ENCODE measurements around the gene VSX1. TPM values are rescaled to one million over a fixed set of nuclear protein-coding genes. Genes with fewer than 3 reads are reported as not detected.

VSX1 gene
- polyA plus RNA-seq, 2 donors: not detected

DNA sequence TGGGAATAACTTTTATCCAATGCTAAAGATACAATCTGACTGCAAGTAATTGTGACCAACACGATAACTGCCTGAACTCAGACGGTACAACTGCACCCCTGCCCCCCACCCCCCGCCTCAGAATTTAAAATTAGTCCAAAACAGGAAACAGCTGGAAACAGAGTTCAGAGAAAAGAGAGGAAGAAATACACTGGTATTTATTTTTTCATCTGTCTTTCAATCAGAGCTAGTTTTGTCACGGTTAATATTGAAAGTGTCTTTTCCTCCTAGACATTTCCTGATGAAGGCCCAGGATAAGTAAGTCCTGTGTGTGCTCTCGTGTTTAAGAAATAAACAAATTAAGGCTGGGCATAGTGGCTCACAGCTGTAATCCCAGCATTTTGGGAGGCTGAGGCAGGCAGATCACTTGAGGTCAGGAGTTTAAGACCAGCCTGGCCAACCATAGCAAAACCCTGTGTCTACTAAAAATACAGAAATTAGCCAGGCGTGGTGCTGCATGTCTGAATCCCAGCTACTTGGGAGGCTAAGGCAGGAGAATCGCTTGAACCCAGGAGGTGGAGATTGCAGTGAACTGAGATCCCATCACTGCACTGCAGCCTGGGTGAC, 45.5 kb downstream of the VSX1 start:
- H3K4me3 ChIP-seq (ENCODE audit: low read depth in 1 of 2, low read length in 2 of 2): no peak overlapping the region
- no peak overlapping the region for H3K27ac ChIP-seq (ENCODE audit: low read depth in 2 of 2, low read length in 1 of 2)
- peaks cover 0 to 2% of the 10 kb centered on the region in 2 donors for H3K36me3 ChIP-seq (ENCODE audit: control insufficient read depth in 2 of 2, insufficient read depth in 2 of 2, low read length in 1 of 2)

DNA sequence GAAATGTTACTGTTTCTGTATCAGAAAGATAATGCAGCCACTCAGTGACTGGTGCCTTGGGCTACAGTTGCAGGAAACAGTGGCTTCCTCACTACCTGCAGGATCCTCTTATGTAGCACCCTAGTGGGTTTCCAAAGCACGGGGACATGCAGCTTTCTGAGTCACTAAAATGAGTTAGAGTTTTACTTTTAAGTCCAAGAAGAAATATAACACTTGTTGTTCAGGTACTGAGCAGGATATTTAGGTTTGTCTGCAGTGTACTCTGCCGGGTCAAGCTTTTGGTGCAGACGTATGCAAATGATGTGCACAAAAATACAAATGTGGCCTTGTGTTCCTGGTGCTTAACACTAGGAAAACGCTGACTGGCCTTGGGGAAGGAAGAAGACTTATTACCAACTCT, 46.0 kb downstream of the VSX1 start:
- WGBS, 2 donors: 43 to 57% methylated on average over 4 of the region's 4 CpGs
- H3K27me3 ChIP-seq (ENCODE audit: control insufficient read depth in 1 of 2, insufficient read depth in 2 of 2, low read length in 2 of 2): no peaks in the 10 kb centered on the region
- H3K9me3 ChIP-seq (ENCODE audit: control insufficient read depth in 2 of 2, insufficient read depth in 1 of 2, low read depth in 1 of 2, low read length in 1 of 2): no peaks in the 10 kb centered on the region
- H3K4me1 ChIP-seq (ENCODE audit: control insufficient read depth in 2 of 2, insufficient read depth in 2 of 2, low read length in 1 of 2): peaks cover 22 to 32% of the 10 kb centered on the region in 2 donors
- no peak overlapping the region for H3K4me3 ChIP-seq (ENCODE audit: low read depth in 1 of 2, low read length in 2 of 2)
- H3K27ac ChIP-seq (ENCODE audit: low read depth in 2 of 2, low read length in 1 of 2): no peak overlapping the region
- H3K36me3 ChIP-seq (ENCODE audit: control insufficient read depth in 2 of 2, insufficient read depth in 2 of 2, low read length in 1 of 2): peaks cover 0 to 2% of the 10 kb centered on the region in 2 donors

More for the DNA sequence above, 45.5 kb downstream of the VSX1 start:
- 52 to 53% methylated on average over 7 of the region's 7 CpGs for WGBS, 2 donors
- H3K9me3 ChIP-seq (ENCODE audit: control insufficient read depth in 2 of 2, insufficient read depth in 1 of 2, low read depth in 1 of 2, low read length in 1 of 2): no peaks in the 10 kb centered on the region
- H3K4me1 ChIP-seq (ENCODE audit: control insufficient read depth in 2 of 2, insufficient read depth in 2 of 2, low read length in 1 of 2): peaks cover 22 to 35% of the 10 kb centered on the region in 2 donors
- H3K27me3 ChIP-seq (ENCODE audit: control insufficient read depth in 1 of 2, insufficient read depth in 2 of 2, low read length in 2 of 2): no peaks in the 10 kb centered on the region

DNA sequence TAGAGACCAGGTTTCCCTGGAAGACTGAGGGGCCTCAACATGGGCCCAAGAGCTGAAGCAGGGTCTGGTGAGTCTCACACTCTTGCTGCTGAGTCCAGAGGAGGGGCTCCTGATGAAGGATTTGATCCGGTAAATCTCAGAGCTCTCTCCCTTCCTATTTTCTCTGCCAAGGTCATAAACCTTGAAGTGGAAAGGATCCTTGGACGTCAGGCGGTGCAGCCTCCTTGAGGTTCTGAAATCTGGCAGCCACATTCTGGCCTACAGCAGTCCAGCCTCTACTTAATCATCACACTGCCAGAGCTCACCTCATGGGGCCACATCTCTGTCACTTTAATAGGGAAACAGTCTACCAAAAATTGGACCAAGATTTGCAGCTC, 48.0 kb downstream of the VSX1 start:
- H3K9me3 ChIP-seq (ENCODE audit: control insufficient read depth in 2 of 2, insufficient read depth in 1 of 2, low read depth in 1 of 2, low read length in 1 of 2): no peaks in the 10 kb centered on the region
- no peak overlapping the region for H3K4me3 ChIP-seq (ENCODE audit: low read depth in 1 of 2, low read length in 2 of 2)
- H3K27me3 ChIP-seq (ENCODE audit: control insufficient read depth in 1 of 2, insufficient read depth in 2 of 2, low read length in 2 of 2): no peaks in the 10 kb centered on the region
- peaks cover 11 to 22% of the 10 kb centered on the region in 2 donors for H3K4me1 ChIP-seq (ENCODE audit: control insufficient read depth in 2 of 2, insufficient read depth in 2 of 2, low read length in 1 of 2)
- H3K27ac ChIP-seq (ENCODE audit: low read depth in 2 of 2, low read length in 1 of 2): peak overlapping the region in 1 of 2 donors; percentile 44
- 53 to 61% methylated on average over 3 of the region's 3 CpGs for WGBS, 2 donors
- peaks cover 0 to 10% of the 10 kb centered on the region in 2 donors for H3K36me3 ChIP-seq (ENCODE audit: control insufficient read depth in 2 of 2, insufficient read depth in 2 of 2, low read length in 1 of 2)

DNA sequence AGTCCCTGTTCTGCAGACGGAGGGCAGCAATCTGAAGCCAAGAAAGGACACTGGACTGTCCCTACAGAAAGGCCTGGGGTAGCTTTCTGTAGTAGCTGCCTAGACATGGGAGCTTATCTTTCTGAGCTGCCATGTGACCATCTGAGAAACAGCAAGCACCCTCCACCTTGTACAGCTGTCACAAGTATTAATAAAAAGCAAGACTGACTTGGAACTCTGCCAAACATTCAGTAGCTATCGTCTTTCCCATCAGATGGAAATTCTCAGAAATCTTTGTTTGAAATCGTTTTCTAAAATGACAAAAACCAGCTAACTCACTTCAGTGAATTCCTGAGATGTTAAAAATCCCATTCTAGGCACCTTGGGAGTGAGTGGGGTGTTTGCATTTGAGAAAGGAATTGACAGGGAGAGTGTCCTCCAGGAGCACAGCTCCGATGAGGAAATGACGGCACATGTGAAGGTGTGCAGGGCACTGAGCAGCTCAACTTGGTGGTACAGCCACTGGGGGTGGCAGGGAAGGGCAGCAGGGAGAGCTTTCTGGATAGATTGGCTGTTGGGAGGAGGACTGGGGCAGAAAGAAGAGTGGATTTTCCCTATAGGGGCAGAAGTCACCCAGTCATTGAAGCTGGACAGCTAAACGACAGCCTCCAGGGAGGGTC, 48.5 kb downstream of the VSX1 start:
- 47 to 56% methylated on average over 6 of the region's 6 CpGs for WGBS, 2 donors
- H3K27ac ChIP-seq (ENCODE audit: low read depth in 2 of 2, low read length in 1 of 2): peak overlapping the region; percentile 30 to 44
- H3K36me3 ChIP-seq (ENCODE audit: control insufficient read depth in 2 of 2, insufficient read depth in 2 of 2, low read length in 1 of 2): peaks cover 0 to 10% of the 10 kb centered on the region in 2 donors
- H3K27me3 ChIP-seq (ENCODE audit: control insufficient read depth in 1 of 2, insufficient read depth in 2 of 2, low read length in 2 of 2): no peaks in the 10 kb centered on the region
- H3K9me3 ChIP-seq (ENCODE audit: control insufficient read depth in 2 of 2, insufficient read depth in 1 of 2, low read depth in 1 of 2, low read length in 1 of 2): no peaks in the 10 kb centered on the region
- peaks cover 9 to 18% of the 10 kb centered on the region in 2 donors for H3K4me1 ChIP-seq (ENCODE audit: control insufficient read depth in 2 of 2, insufficient read depth in 2 of 2, low read length in 1 of 2)
- no peak overlapping the region for H3K4me3 ChIP-seq (ENCODE audit: low read depth in 1 of 2, low read length in 2 of 2)

DNA sequence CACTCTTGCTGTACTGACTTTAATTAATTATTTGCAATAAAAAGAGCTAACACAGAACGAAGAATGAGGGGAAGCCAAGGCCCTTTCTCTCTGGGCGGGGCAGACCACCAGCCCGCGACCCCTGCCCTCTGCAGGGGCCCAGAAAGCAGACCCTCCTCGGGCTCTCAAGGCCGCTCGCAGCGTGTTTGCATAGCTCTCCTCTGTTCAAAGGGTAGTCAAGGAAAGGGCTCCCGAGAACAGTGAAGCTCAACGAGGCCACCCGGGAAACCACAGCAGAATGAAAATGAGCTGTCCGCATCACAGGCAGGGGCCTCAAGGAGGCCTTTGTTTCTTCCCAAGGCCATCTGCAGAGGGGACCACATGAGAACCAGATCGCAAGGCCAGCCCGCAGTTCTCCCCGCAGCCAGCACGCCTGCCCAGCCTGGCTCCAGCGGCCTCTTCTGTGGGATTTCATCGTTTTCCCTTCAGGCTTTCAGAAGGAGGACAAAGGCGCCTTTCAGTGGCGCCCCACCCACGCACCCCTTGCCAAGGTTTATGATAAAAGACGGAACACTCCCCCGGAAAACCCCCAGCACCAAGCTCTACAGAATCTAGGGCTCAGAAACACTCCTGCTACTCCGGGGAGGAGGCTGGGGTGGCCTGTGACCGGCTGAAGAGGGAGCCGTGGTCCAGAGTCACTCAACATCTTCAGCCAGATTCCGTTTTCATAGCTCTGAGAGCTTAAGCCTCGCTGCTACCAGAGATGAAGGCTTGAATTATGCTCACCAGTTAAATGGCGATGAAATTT, 49.3 kb downstream of the VSX1 start:
- Histone ChIP-seq H3K4me3 (ENCODE audit: low read depth in 1 of 2, low read length in 2 of 2) (no peak overlapping the region), H3K4me1 (ENCODE audit: control insufficient read depth in 2 of 2, insufficient read depth in 2 of 2, low read length in 1 of 2) (peaks cover 9 to 14% of the 10 kb centered on the region in 2 donors), H3K27me3 (ENCODE audit: control insufficient read depth in 1 of 2, insufficient read depth in 2 of 2, low read length in 2 of 2) (no peaks in the 10 kb centered on the region), H3K9me3 (ENCODE audit: control insufficient read depth in 2 of 2, insufficient read depth in 1 of 2, low read depth in 1 of 2, low read length in 1 of 2) (no peaks in the 10 kb centered on the region), H3K27ac (ENCODE audit: low read depth in 2 of 2, low read length in 1 of 2) (peak overlapping the region; percentile 22 to 30), H3K36me3 (ENCODE audit: control insufficient read depth in 2 of 2, insufficient read depth in 2 of 2, low read length in 1 of 2) (peaks cover 0 to 10% of the 10 kb centered on the region in 2 donors)
- 41 to 45% methylated on average over 29 of the region's 29 CpGs for WGBS, 2 donors

DNA sequence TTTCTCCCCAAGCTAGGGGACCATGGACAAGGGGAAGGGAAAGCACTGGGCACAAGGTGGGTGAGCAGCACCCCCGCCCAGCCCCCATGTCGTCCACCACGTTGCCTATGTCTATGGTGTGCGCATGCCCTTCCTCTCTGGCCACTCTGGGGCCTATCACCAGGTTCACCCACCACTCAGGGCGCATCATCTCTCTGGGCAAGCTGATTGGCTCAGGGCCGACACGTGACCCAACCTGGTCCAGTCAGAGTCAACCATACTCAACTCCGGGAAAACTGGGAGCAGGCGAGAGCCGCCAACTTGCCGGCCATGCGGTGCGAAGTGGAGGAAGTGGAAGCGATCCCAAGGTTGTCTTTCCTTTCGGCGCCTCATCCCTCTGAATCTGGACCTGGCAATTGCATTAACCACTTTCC, 49.9 kb downstream of the VSX1 start:
- WGBS, 2 donors: 91 to 95% methylated on average over 16 of the region's 16 CpGs
- Histone ChIP-seq H3K9me3 (ENCODE audit: control insufficient read depth in 2 of 2, insufficient read depth in 1 of 2, low read depth in 1 of 2, low read length in 1 of 2) (no peaks in the 10 kb centered on the region), H3K27me3 (ENCODE audit: control insufficient read depth in 1 of 2, insufficient read depth in 2 of 2, low read length in 2 of 2) (no peaks in the 10 kb centered on the region), H3K4me3 (ENCODE audit: low read depth in 1 of 2, low read length in 2 of 2) (no peak overlapping the region), H3K36me3 (ENCODE audit: control insufficient read depth in 2 of 2, insufficient read depth in 2 of 2, low read length in 1 of 2) (peaks cover 0 to 10% of the 10 kb centered on the region in 2 donors), H3K27ac (ENCODE audit: low read depth in 2 of 2, low read length in 1 of 2) (no peak overlapping the region), H3K4me1 (ENCODE audit: control insufficient read depth in 2 of 2, insufficient read depth in 2 of 2, low read length in 1 of 2) (peaks cover 8 to 10% of the 10 kb centered on the region in 2 donors)

DNA sequence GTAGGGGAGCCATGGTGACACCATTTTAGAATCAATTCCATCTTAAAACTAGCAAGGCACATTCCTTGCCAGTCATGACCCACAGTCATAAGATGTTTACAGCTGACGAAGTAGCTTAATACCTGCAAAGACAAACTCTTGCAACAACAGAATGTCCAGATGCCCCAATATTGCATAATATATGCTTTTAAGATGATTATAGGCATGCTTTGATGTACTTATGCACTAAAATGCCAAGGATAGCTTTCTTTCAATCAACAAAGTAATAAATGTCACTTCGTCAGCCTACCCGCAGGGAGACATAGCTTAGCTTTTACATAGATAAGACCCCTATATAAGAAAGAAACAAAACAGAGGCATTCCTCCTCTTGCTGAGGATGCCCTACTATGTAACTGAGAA, 50.7 kb downstream of the VSX1 start:
- Histone ChIP-seq H3K27me3 (ENCODE audit: control insufficient read depth in 1 of 2, insufficient read depth in 2 of 2, low read length in 2 of 2) (no peaks in the 10 kb centered on the region), H3K9me3 (ENCODE audit: control insufficient read depth in 2 of 2, insufficient read depth in 1 of 2, low read depth in 1 of 2, low read length in 1 of 2) (no peaks in the 10 kb centered on the region), H3K27ac (ENCODE audit: low read depth in 2 of 2, low read length in 1 of 2) (no peak overlapping the region), H3K4me3 (ENCODE audit: low read depth in 1 of 2, low read length in 2 of 2) (no peak overlapping the region), H3K4me1 (ENCODE audit: control insufficient read depth in 2 of 2, insufficient read depth in 2 of 2, low read length in 1 of 2) (peaks cover 7 to 11% of the 10 kb centered on the region in 2 donors), H3K36me3 (ENCODE audit: control insufficient read depth in 2 of 2, insufficient read depth in 2 of 2, low read length in 1 of 2) (peaks cover 0 to 11% of the 10 kb centered on the region in 2 donors)
- WGBS, 2 donors: 78 to 95% methylated on average over 3 of the region's 3 CpGs

DNA sequence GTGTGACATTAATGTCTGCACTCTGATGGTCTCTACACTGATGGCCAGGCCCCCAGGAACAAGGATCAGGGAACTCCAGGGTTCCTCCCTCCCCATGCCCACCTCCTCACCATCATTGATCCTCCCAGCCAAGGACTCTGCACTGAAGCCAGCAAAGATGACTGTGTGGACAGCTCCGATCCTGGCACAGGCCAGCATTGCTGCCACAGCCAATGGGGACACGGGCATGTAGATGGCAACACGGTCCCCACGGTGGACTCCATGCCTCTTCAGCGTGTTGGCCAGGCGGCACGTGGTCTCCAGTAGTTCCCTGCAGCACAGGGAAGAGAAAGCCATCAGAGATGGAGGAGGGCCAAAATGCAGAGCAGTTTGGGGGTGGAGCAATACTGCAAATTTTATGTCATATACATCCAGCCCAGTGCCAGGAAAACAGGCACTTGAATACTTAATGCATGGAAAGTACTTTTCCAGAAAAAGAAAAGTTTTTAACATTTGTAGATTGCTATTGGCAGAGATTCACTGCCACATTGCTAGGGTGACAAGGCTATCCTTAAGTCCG, 51.2 kb downstream of the VSX1 start:
- Histone ChIP-seq H3K36me3 (ENCODE audit: control insufficient read depth in 2 of 2, insufficient read depth in 2 of 2, low read length in 1 of 2) (peaks cover 0 to 15% of the 10 kb centered on the region in 2 donors), H3K27ac (ENCODE audit: low read depth in 2 of 2, low read length in 1 of 2) (no peak overlapping the region), H3K4me3 (ENCODE audit: low read depth in 1 of 2, low read length in 2 of 2) (no peak overlapping the region), H3K9me3 (ENCODE audit: control insufficient read depth in 2 of 2, insufficient read depth in 1 of 2, low read depth in 1 of 2, low read length in 1 of 2) (no peaks in the 10 kb centered on the region), H3K4me1 (ENCODE audit: control insufficient read depth in 2 of 2, insufficient read depth in 2 of 2, low read length in 1 of 2) (peaks cover 7 to 12% of the 10 kb centered on the region in 2 donors), H3K27me3 (ENCODE audit: control insufficient read depth in 1 of 2, insufficient read depth in 2 of 2, low read length in 2 of 2) (no peaks in the 10 kb centered on the region)
- WGBS, 2 donors: 88 to 94% methylated on average over 8 of the region's 8 CpGs

DNA sequence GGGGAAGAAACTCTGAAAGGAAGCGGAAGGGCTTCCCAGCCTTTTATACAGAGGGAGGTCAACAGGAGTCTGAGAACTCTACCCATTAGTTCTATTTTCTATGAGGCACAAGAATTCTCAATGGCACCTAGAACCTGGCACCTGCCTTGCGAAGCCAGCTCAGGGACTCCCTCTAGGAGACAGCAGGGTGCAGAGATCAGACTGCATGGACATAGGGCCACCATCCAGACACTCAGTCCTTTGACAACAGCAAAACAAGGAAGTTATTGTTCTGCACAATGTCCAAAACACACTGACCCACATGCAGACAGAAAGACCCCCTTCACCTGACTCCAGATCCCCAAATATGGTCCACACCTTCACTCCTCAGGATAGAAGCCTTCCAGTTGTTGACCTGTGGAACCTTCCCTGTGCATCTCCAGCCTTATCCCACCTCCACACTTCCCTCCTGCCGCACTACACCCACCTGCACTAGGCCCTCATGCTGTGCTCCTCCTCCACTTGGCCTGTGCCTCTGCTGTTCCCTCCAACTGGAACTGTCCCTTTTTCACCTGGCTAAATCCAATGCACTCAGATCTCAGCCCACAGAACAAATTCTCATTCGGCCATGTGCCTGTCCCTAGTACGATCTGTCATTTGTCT, 51.8 kb downstream of the VSX1 start:
- Histone ChIP-seq H3K4me1 (ENCODE audit: control insufficient read depth in 2 of 2, insufficient read depth in 2 of 2, low read length in 1 of 2) (peaks cover 7 to 12% of the 10 kb centered on the region in 2 donors), H3K27me3 (ENCODE audit: control insufficient read depth in 1 of 2, insufficient read depth in 2 of 2, low read length in 2 of 2) (no peaks in the 10 kb centered on the region), H3K4me3 (ENCODE audit: low read depth in 1 of 2, low read length in 2 of 2) (no peak overlapping the region), H3K9me3 (ENCODE audit: control insufficient read depth in 2 of 2, insufficient read depth in 1 of 2, low read depth in 1 of 2, low read length in 1 of 2) (no peaks in the 10 kb centered on the region), H3K36me3 (ENCODE audit: control insufficient read depth in 2 of 2, insufficient read depth in 2 of 2, low read length in 1 of 2) (peaks cover 0 to 15% of the 10 kb centered on the region in 2 donors), H3K27ac (ENCODE audit: low read depth in 2 of 2, low read length in 1 of 2) (no peak overlapping the region)
- WGBS, 2 donors: 96 to 97% methylated on average over 5 of the region's 5 CpGs

Data from esophagus (tissue), 2 donors.